ENCODE results near the gene THAP7.
A peak's percentile ranks its signal among the peaks of the same experiment; 100 is the strongest.

The THAP7 gene

GRCh38 chr22:20962491-20962945 lies 39.4 kb downstream of the THAP7 start:
- DNase-seq = no peak

GRCh38 chr22:20960609-20961008 lies 41.3 kb downstream of the THAP7 start:
- no peak for DNase-seq

GRCh38 chr22:20959578-20960461 lies 42.1 kb downstream of the THAP7 start:
- no peak for DNase-seq

GRCh38 chr22:20957683-20958431 lies 44.1 kb downstream of the THAP7 start:
- peak; percentile 20 for DNase-seq

GRCh38 chr22:20957102-20957682 lies 44.7 kb downstream of the THAP7 start:
- DNase-seq = no peak

GRCh38 chr22:20956258-20957101 lies 45.4 kb downstream of the THAP7 start:
- no peak for DNase-seq

- DNase-seq = no peak
Measured at GRCh38 chr22:20955548-20955947, 46.4 kb downstream of the THAP7 start.

- DNase-seq = no peak
Measured at GRCh38 chr22:20953668-20954500, 48.0 kb downstream of the THAP7 start.

- no peak for DNase-seq
Measured at GRCh38 chr22:20953342-20953608, 48.6 kb downstream of the THAP7 start.

GRCh38 chr22:20952544-20953341 lies 49.2 kb downstream of the THAP7 start:
- DNase-seq = no peak

- DNase-seq = no peak
Measured at GRCh38 chr22:20951932-20952380, 50.0 kb downstream of the THAP7 start.

- DNase-seq = no peak
Measured at GRCh38 chr22:20951151-20951931, 50.6 kb downstream of the THAP7 start.

- DNase-seq = no peak
Measured at GRCh38 chr22:20949698-20950183, 52.2 kb downstream of the THAP7 start.

All from activated CD4-positive, alpha-beta T cell treated with anti-CD3 and anti-CD28 coated beads, Interleukin-10, Interleukin-2, amounts not matched to agents 100 ng/mL and 50 ng/mL, durations not matched to agents 16 hours and 8 hours (primary cell).